ENCODE data around the gene SOCS4. TPM values are rescaled to one million over a fixed set of nuclear protein-coding genes. Genes with fewer than 3 reads are reported as not detected.

SOCS4 gene
- total RNA-seq, 4 donors from 2014 or later, result 25.4 to 45.0 (median 37.9) TPM

GRCh38 chr14:55097881-55098560, 71.0 kb downstream of the SOCS4 start:
- TF ChIP-seq CTCF (IDR thresholded peaks at IDR 0.05) (no peak), EP300 (IDR thresholded peaks at IDR 0.05) (no peak), POLR2AphosphoS5 (IDR thresholded peaks at IDR 0.05) (no peak), POLR2A (IDR thresholded peaks at IDR 0.05) (no peak)
- H3K27ac ChIP-seq, result peak overlapping the region in 3 of 4 donors; percentile 57 to 65 (median 60)
- no peaks in the 10 kb centered on the region for H3K36me3 ChIP-seq
- ATAC-seq, result no peak
- WGBS, 2 donors (ENCODE audit: low coverage in 1 of 2), result 71 to 100% methylated on average over 2 to 5 of the region's 5 CpGs
- H3K27me3 ChIP-seq, result no peaks in the 10 kb centered on the region
- H3K4me1 ChIP-seq, result peaks cover 8 to 57% (median 14%) of the 10 kb centered on the region in 3 donors
- H3K4me3 ChIP-seq, result no peak overlapping the region
- no peaks in the 10 kb centered on the region for H3K9me3 ChIP-seq

GRCh38 chr14:55098561-55098898, 71.5 kb downstream of the SOCS4 start:
- TF ChIP-seq CTCF (IDR thresholded peaks at IDR 0.05), result no peak
- no peak for TF ChIP-seq POLR2A (IDR thresholded peaks at IDR 0.05)
- TF ChIP-seq POLR2AphosphoS5 (IDR thresholded peaks at IDR 0.05), result no peak
- no peak for TF ChIP-seq EP300 (IDR thresholded peaks at IDR 0.05)
- 100% methylated on average over 1 of the region's 1 CpG; no CpG with 5 or more reads in 1 of the 2 donors for WGBS, 2 donors (ENCODE audit: low coverage in 1 of 2)
- Histone ChIP-seq H3K9me3 (no peaks in the 10 kb centered on the region), H3K36me3 (no peaks in the 10 kb centered on the region), H3K27ac (peak overlapping the region in 3 of 4 donors; percentile 57 to 65 (median 60)), H3K27me3 (no peaks in the 10 kb centered on the region), H3K4me1 (peaks cover 9 to 62% (median 18%) of the 10 kb centered on the region in 3 donors), H3K4me3 (no peak overlapping the region)
- no peak for ATAC-seq

Other genes starting within 250 kb of the SOCS4 start
- 1 to 10 TPM; 2.2 to 5.0 (median 3.7) TPM for gene GCH1, start 124.4 kb upstream of the SOCS4 start, total RNA-seq
- 1 to 10 TPM in 2 of 4 donors, under 1 TPM in 2; 0.47 to 5.3 (median 2.2) TPM for gene WDHD1, start 137 bp upstream of the SOCS4 start, total RNA-seq
- gene MAPK1IP1L, start 24.4 kb downstream of the SOCS4 start, total RNA-seq, result 10 to 100 TPM; 65.5 to 92.3 (median 73.5) TPM
- gene LGALS3, start 102.0 kb downstream of the SOCS4 start, total RNA-seq, result 100 to 1,000 TPM; 253 to 467 (median 361) TPM
- 1 to 10 TPM in 1 of 4 donors, under 1 TPM in 1, not detected in 2; 0.23 to 1.2 TPM for gene DLGAP5, start 164.3 kb downstream of the SOCS4 start, total RNA-seq
- gene FBXO34, start 244.2 kb downstream of the SOCS4 start, total RNA-seq, result 10 to 100 TPM; 18.8 to 32.5 (median 21.8) TPM